Posterior cingulate gyrus (tissue), 11 donors: ENCODE data around the gene ASB16.

Source experiments
- DNase-seq, 10 donors: peaks; one replicate each; pipeline versions ENCODE4 v3.0.0 to v3.0.0-alpha.2; 2020 to 2021; ENCODE audit warnings: mixed read lengths in 3 of 10
- intact Hi-C: fragments of 100-400 bp; cut with DNase I; formaldehyde crosslinking; loops from one replicate; pipeline ENCODE4 v1.15.1; 2023

ASB16 gene

DNA sequence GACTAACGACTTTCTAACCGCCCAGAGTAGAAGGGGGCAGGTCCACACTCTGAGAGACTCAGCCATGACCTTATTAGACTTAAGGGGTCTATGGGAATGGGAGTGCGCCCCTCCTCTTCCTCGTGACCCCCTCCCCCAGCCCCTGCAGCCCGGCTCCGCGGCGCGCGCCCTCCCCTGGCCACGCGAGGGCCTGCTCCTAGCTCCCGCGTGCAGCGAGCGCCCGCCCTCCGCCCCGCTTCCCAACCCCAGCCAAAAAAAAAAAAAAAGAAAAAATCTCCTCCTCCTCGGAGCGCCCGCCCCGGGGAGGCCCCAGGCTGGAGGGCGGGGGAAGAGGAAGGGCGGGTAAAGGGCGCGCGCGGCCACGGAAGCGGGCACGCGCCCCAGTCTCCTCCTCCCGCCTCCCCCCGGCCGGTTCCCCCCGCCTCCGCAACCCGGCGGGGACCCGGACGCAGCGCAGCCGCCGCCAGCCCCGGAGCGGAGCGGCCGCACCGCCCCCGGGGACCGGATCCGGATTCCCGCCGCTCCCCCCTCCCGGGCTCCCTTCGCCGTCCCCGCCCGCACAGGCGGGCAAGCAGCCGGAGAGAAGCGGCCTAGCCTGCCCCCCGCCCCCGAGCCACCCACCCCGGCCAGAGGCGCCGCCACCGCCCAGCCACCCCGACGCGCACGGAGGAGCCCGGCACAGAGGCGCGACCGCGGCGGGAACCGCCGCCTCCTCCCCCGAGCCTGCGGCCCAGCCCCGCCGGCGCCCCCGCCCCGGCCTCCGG lies 48.0 kb downstream of the ASB16 start:
- intact Hi-C loops = loop anchor here (1.0 to 2.0 kb wide), 3 partner anchors 8 to 108 kb away; no protein-coding TSS in a partner anchor
- peak; percentile 75 to 98 (median 82) for DNase-seq

DNA sequence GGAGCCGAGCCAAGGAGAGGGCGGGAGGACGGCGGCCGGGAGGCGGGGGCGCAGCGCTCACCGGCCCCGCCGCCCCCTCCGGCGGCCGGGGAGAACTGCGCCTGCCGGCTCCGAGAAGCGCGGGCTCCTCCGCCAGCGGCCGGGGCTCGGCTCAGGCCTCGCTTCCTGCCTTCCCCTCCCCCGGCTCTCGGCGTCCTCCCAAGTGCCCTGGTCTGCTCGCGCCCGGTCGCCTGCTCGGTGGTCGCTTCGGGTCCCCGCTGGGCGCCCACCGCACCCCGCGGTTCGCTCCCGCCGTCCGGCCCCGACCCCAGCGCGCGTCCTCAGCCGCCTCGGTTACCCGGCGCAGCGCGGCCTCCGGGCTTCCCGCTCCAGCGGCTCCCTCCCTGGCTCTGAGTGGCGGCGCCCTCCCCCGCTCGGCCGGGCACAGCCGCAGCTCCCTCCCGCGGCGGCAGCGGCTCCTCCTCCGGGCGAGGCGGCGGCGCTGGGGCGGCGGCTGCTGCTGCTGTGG lies 48.7 kb downstream of the ASB16 start:
- peak in 6 of 10 donors; percentile 28 to 91 (median 39) for DNase-seq
- intact Hi-C loops = loop anchor here (2.0 kb wide), 1 partner anchor 108 kb away; no protein-coding TSS in a partner anchor

DNA sequence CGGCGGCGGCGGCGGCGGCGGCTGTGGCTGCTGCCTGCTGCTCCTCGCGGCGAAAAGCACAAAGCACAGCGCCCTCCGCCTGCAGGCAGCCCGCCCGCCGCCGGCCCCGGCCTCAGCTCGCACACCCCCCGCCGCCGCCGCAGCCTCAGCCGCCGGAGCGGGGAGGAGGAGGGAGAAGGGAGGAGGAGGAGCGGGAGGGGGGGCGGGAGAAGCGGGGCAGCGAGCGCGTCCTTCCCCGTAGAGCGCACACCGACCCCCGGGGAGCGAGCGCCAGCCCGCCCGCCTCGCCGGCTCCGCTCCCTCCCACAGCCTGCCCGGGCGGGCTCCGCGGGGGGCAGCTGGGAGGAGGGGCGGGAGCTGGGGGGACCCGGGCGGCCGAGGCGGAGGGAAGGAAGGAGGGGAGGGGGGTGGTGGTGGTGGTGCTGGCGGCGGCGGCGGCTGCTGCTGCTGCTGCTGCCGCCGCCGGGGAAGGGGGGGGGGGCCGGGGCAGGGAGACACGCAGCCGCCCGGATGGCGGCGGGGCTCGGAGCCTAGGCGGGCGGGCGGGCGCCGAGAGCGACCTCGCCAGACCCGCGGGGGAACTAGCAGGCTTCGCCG lies 49.2 kb downstream of the ASB16 start, which contains the start of gene UBTF:
TSS of gene UBTF (minus strand) at position 60 of the 597 bp plus-strand sequence. CDS start 1,446 bp downstream, outside the sequence.
- intact Hi-C loops = loop anchor here (1.0 to 2.0 kb wide), 2 partner anchors 89 to 107 kb away; partner anchors contain the start of gene RUNDC3A
- DNase-seq = peak in 9 of 10 donors; percentile 47 to 95 (median 59)

DNA sequence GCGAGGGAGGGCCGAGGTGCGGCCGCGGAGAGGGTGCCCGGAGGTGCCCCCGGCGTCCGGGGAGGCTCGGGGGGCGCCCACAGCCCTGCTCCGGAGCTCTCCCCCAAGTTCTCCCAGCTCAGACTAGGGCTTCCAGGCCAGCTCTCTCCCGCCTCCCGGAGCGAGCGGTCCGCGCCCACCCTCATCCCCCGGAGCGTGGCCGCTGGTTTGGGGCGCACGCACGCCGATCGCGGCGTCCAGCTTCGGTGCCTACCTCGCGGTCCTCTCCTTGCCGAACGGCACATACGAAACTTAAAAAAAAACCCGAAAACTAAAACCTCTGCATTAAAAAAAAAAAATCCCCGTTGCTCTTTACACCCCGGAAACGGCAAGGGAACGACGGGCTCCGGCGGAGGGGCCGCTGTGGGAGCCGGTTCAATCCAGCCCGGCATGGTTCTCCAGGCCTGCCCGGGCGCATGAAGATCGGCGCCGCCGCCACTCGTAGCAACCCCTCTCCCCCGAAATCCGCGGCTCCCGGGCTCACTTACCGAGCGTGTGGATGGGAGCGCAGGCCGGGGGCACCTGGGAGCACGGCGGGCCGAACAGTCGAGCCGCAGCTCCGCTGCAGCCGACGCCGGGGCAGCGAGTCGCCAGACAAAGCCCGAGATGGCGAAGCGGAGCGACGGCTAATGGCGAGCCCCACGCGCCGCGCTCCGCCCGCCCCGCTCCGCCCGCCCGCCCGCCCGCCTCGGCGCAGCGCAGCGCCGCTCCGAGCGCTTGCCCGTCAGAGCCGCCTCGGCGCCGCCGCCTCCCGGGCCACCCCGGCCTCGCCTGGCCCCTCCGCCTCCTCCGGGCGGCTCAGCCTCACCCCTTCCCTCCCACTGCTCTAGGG lies 49.9 kb downstream of the ASB16 start:
- DNase-seq = peak in 8 of 10 donors; percentile 23 to 93 (median 59)
- intact Hi-C loops = loop anchor here (1.0 kb wide), 1 partner anchor 88 kb away; the partner anchor contains the start of gene RUNDC3A

DNA sequence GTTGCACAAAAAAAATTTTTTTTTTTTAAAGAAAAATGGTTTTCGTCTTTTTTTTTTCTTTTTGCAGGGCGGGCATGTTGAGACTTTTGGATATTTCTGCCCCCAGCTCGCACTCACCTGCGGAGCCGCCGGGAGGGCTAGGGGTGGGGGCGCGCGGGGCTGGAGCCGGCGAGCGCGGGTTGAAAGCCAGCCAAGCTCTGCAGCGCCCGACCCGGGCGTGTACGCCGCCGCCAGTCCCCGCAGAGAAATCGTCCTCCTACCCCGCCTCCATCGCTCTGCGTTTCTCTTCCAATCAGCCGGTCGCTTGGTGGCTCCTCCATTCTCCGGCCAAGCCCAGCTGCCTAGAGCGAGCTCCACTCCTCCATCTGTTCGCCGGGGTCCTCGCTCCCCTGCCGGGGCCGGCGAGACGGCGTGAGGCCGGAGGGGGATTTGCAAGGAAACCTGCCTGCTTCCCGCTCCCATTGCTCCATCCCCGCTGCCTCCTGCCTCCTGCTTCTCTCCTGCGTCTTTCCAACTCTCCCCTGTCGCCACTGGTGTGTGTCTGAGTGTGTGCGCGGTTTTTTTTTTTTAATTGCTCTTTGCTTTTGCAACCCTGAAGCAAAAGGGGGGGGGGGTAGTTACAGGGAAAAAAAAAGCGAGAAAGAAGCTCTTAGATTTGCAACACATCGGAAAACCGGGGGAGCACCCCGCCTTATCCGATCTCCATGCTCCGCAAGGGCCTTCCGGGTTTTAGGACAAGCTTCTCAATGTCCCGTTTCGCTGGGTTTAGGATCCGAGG lies 50.8 kb downstream of the ASB16 start:
- intact Hi-C loops = no loop called here
- peak; percentile 63 to 96 (median 80) for DNase-seq

DNA sequence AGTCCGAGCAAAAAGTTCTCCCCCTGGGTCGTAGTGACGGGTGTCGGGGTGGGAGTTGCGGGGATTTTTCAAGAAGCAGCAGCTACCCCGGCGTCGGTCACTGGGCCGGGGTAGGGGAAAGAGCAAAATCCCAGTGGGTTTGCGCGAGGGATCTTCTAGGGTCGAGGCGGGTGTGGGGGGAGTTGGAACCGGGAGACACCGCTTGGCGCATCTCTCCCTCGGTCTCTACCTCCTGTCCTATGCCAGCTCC lies 51.3 kb downstream of the ASB16 start:
- DNase-seq = peak in 1 of 10 donors; percentile 26
- intact Hi-C loops = no loop called here

DNA sequence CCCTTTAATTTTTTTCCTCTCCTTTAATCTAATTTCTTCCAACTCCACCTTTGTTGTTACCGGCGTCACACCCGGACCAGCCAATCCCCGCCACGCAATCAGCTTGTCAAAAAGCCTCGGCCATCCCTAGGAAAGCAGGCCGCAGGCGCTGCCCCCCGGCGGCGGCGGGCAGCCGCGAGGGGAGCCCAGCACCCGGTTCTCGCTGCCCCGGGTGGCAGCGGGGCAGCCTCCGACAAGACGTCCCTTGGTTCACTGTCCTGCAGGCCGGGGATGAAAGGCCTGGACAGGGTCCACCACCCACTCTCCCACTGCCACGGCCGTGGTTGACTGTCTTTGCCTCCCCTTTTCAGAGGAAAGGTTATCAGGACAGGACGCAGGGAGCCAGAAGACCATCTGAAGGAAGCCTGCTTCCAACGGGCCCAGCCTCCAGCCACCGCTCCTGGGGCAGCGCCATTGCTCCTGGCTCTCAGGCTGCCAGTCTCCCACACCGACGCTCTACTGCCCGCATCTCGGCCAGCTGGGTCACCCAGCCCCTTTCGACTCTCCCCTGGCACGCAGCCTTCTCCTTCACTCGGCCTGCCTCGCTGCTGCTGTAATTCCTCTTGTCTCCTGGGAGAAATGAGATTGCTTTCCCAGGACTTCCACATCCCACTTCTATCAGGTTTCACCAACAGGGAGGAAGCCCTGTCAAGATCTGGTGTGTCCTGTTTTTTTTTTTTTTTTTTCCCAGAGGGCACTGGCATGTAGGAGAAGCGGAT lies 51.8 kb downstream of the ASB16 start:
- intact Hi-C loops = no loop called here

DNA sequence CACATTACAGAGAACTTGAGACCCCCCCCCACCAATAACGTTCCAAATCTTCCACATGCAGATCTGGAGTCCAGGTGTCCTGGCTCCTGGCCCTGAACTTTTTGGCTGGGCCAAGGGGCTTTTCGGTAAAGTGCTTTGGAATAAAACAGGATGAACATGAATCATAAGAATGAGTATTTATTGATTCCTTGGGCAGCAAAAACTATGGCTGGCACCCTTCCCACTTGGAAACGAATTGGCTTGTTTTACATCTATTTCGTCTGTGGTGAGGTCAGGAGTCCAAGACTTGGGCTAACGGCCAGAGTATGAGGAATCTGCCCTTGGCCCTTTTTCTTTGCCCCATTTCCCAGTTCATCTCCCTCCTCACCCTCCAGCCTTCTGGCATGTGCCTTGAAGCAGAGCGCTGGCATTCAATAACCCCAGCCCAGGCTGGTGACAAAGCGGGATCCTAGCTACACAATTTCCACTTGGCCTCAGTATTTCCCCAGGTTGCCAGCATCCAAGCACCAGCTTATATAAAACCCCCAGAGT lies 53.1 kb downstream of the ASB16 start:
- intact Hi-C loops = no loop called here
- no peak for DNase-seq

More for the DNA sequence above, 51.8 kb downstream of the ASB16 start:
- DNase-seq = peak; percentile 77 to 98 (median 88)
